Measurements from ENCODE around the gene SYNM. TPM values are rescaled to one million over a fixed set of nuclear protein-coding genes. Genes with fewer than 3 reads are reported as not detected.

The SYNM gene
- total RNA-seq, 3 donors from 2014 or later = 0.42 to 0.60 (median 0.53) TPM

DNA sequence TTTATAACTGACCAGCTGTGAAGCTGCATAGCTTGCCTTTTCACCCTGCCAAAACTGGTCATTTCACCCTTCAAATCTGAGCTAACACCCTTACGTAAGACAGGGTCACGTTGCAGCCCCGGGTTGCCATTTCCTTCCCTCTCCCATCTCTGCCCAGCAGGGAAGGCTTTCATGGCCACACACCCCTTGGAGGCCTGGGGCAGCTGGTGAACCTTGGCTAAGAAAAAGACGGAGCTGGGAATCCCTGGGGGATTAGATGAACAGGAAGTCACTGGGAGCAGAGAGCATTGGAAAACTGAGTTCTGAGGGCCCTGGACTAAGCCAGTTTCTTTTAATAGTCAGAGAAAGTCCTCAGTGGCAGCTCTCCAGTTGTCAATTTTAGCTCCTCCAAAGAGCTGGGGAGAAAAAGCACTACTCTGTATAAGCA lies 76.7 kb downstream of the SYNM start:
- no peak overlapping the region for H3K4me3 Mint-ChIP-seq
- DNase-seq (no peak), ATAC-seq (no peak)
- no peaks in the 10 kb centered on the region for H3K36me3 Mint-ChIP-seq (ENCODE audit: insufficient read depth)
- H3K9me3 Mint-ChIP-seq = no peaks in the 10 kb centered on the region
- no peaks in the 10 kb centered on the region for H3K4me1 Mint-ChIP-seq (ENCODE audit: low read depth)
- no peaks in the 10 kb centered on the region for H3K27me3 Mint-ChIP-seq (ENCODE audit: low read depth)

DNA sequence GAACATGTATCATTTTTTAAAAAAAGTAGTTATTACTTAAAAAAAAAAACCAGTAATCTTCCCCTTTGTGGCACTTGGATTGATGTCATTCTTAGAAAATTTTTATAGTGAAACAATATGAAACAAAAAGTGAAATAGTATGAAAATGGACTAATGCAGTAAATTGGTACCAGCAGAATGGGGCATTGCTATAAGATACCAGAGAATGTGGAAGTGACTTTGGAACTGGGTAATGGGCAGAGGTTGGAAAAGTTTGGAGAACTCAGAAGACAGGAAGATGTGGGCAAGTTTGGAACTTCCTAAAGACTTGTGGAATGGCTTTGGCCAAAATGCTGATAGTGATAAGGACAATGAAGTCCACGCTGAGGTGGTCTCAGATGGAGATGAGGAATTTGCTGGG lies 77.9 kb downstream of the SYNM start:
- Mint-ChIP-seq H3K27me3 (ENCODE audit: low read depth) (no peaks in the 10 kb centered on the region), H3K36me3 (ENCODE audit: insufficient read depth) (no peaks in the 10 kb centered on the region), H3K4me1 (ENCODE audit: low read depth) (no peaks in the 10 kb centered on the region), H3K9me3 (no peaks in the 10 kb centered on the region), H3K4me3 (no peak overlapping the region)
- DNase-seq (no peak), ATAC-seq (no peak)

Other genes with a start within 250 kb of the SYNM start
- gene PGPEP1L, start 97.3 kb upstream of the SYNM start, total RNA-seq = not detected
- 1 to 10 TPM; 1.1 to 3.0 (median 1.6) TPM for gene TTC23, start 144.5 kb downstream of the SYNM start, total RNA-seq
- gene LRRC28, start 146.4 kb downstream of the SYNM start, total RNA-seq = 10 to 100 TPM in 1 of 3 donors, 1 to 10 TPM in 2; 8.6 to 11.3 (median 9.4) TPM

Data from activated T-cell treated with anti-CD3 and anti-CD28 coated beads, Interleukin-2, amount 50 U/mL, for 4 hours (primary cell).